GM12801 (cell line): ENCODE measurements around the gene SCIMP.

Experiments used
- CTCF ChIP-seq: IDR thresholded peaks from one replicate; pipeline ENCODE4 v1.5.1; 2011; ENCODE audit warnings: control low read depth; ENCODE audit not compliant: insufficient read length; ENCODE audit errors: extremely low read depth

Gene SCIMP

DNA sequence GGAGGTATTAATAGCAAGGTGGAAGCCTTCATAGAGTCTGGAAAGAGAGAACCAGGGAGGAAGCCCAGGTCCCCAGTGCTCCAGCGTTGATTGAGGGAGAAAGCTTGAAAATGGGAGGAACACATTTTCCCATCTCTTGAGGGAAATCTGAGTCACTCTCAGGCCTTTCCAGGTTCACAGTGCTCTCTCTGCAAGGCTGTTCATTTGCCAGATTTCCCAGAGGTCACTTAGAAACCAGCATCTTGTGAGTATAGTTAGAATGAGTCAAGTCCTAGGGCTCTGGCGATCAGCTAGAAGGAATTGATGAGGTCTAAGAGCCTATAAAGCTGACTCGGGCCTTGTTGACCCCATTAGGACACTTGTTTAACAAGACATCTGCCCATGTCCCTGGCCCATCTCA is 25.3 kb downstream of the SCIMP start:
- no peak for TF ChIP-seq CTCF

DNA sequence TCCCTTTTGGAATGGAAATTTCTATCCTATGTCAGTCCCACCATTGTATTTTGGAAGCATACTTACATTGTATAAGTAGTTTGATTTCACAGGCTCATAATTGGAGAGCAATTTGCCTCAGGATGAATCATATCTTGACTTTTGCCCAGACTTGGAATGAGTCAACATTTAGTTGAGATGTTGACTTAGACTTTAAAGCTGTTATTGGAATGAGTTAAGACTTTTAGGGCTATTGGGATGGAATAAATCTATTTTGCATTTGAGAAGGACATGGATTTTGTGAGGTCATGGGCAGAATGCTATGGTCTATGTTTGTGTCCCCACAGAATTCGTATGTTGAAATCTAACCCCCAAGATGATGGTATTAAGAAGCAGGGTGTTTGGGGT is 30.8 kb downstream of the SCIMP start:
- no peak for TF ChIP-seq CTCF

DNA sequence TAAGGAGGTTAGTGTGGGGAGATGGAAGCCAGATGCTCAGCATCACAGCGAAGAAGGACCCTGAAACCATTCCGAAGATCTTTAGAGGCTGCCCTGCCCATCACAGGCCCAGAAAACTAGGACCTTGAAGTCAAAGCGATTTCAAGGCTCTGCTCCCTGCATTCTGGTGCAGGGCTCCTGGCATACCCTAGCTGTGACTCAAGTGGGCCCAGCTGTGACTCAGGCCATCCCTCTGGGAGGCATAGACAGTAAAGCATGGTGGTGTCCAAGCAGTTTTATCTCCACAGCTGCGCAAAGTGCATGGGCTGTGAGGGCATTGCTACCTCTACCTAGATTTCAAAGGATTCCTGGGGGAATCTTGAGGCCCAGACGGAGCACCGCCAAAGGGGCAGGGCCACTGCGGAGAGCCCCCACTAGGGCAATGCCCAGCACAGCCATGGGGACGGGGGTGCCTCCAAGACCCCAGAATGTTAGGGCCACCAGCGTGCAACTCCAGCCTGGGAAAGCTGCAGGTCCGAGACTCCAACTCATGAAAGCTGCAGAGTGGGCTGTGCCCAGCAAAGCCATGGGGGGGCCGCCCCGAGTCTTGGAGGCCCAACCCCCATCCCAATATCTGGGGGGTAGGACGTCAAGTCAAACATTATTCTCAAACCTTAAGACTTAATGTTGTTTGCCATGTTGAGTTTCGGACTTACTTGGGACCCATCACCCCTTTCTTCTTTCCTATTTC is 31.3 kb downstream of the SCIMP start:
- TF ChIP-seq CTCF = no peak

DNA sequence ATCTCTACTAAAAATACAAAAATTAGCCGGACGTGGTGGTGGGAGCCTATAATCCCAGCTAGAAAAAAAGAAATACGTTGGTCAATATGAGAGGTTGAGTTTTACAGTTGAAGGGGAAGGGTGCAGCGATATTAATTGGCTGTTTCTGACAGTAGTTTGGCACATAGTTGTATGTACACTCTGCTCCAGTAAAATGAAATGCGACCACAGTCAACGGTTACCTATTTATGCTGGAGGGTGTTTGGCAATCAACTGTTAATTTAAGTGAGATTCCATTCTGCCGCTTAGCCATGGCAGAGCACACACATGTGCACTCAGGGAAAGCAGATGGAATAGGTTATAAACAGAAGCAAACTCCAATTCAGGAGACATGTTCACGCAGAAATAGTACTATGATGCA is 33.6 kb downstream of the SCIMP start:
- TF ChIP-seq CTCF = no peak

GRCh38 chr17:5200360-5200759 is 34.3 kb downstream of the SCIMP start:
- no peak for TF ChIP-seq CTCF

- no peak for TF ChIP-seq CTCF
These were observed 36.2 kb downstream of the SCIMP start for GRCh38 chr17:5198472-5198871.

DNA sequence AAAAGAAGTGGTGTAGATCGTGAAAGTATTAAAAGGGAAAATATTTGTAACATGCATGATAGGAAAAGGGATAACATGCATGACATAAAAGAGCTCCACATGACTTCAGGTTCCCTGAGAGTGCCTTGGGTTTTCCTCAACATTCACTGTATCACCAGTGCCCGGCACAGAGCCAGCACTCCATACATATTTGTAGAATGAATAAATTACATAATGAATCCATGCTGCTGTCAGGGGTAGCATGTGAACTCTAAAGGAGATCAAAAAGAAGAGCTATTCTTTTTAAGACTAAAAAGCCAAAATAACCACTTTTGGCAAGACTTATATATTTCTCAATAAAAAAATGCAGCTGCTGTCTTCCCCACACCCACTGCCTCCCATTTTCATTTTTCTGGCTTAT is 40.3 kb downstream of the SCIMP start:
- no peak for TF ChIP-seq CTCF
